T-cell (primary cell): Measurements from ENCODE around the gene ZNF674. TPM values are rescaled to one million over a fixed set of nuclear protein-coding genes. Genes with fewer than 3 reads are reported as not detected.

Source experiments
- ATAC-seq, 4 experiments: fragments of 200-7000 bp in 3 of 4; fragments of 150-1000 bp in 1 of 4; cut with Tn5 transposase; replicated peaks in 1 of 4; 1 replicate in 3 of 4; 2 replicates in 1 of 4; pipeline ENCODE4 v1.10.0; 2021; ENCODE audit warnings: moderate library complexity in 3 of 4, mild to moderate bottlenecking in 2 of 4, moderate number of reproducible peaks in 1 of 4
- CTCF ChIA-PET, 2 donors: fragments of 300-600 bp; sonication (Branson Sonifier 250); formaldehyde crosslinking; loops; one replicate each; lab custom pipeline; 2022; ENCODE audit warnings: antibody characterized with exemption in 2 of 2; lab: Charles Lee
- POLR2A ChIA-PET, 2 donors: fragments of 300-600 bp; sonication (Branson Sonifier 250); formaldehyde crosslinking; loops; one replicate each; lab custom pipeline; 2022; ENCODE audit warnings: antibody characterized with exemption in 2 of 2; lab: Charles Lee
- DNase-seq, 35 experiments: peaks; one replicate each; pipeline versions ENCODE4 v3.0.0 to v3.0.0-alpha.2; 2013 to 2023
- H3K27ac ChIP-seq: one replicate; pipeline ENCODE4 v1.5.1; 2013; ENCODE audit warnings: low read length
- H3K27me3 ChIP-seq, 2 experiments: replicated peaks in 1 of 2; 1 replicate in 1 of 2; 2 replicates in 1 of 2; pipeline versions ENCODE4 v1.6.1 to v1.7.0; 2013; ENCODE audit warnings: low read length in 1 of 2, mixed read lengths in 1 of 2; ENCODE audit not compliant: control insufficient read depth in 2 of 2, insufficient read depth in 2 of 2; ENCODE audit errors: extremely low read depth in 1 of 2
- H3K36me3 ChIP-seq, 2 donors: 1 replicate in 1 of 2; 2 replicates in 1 of 2; pipeline versions ENCODE4 v1.6.1 to v1.7.0; 2013; ENCODE audit warnings: low read length in 1 of 2; ENCODE audit not compliant: control insufficient read depth in 2 of 2, insufficient read depth in 1 of 2; ENCODE audit errors: extremely low read depth in 1 of 2
- H3K4me1 ChIP-seq, 2 experiments: 1 replicate in 1 of 2; 2 replicates in 1 of 2; pipeline versions ENCODE4 v1.6.1 to v1.7.0; 2013; ENCODE audit warnings: low read length in 2 of 2, mixed read lengths in 1 of 2; ENCODE audit not compliant: insufficient read depth in 2 of 2, control insufficient read depth in 1 of 2; ENCODE audit errors: extremely low read depth in 1 of 2
- H3K4me3 ChIP-seq, 2 donors: 1 replicate in 1 of 2; 2 replicates in 1 of 2; pipeline versions ENCODE4 v1.5.1 to v1.7.0; 2013; ENCODE audit warnings: mild to moderate bottlenecking in 2 of 2, low read length in 1 of 2, moderate library complexity in 1 of 2; ENCODE audit not compliant: control insufficient read depth in 1 of 2; ENCODE audit errors: extremely low read depth in 1 of 2
- H3K9me3 ChIP-seq: 2 replicates; pipeline ENCODE4 v1.7.0; 2013
- H3K27ac Mint-ChIP-seq, 2 donors: one replicate each; pipeline ENCODE4 v1.8.0; 2020 to 2021; ENCODE audit warnings: mild to moderate bottlenecking in 2 of 2, mixed read lengths in 2 of 2
- H3K27me3 Mint-ChIP-seq, 2 donors: one replicate each; pipeline ENCODE4 v1.8.0; 2021 to 2022; ENCODE audit warnings: mixed read lengths in 2 of 2
- H3K36me3 Mint-ChIP-seq: one replicate; pipeline ENCODE4 v1.8.0; 2021; ENCODE audit warnings: mixed read lengths
- H3K4me1 Mint-ChIP-seq, 3 donors: one replicate each; pipeline ENCODE4 v1.8.0; 2020 to 2022; ENCODE audit warnings: mixed read lengths in 3 of 3, mild to moderate bottlenecking in 1 of 3
- H3K4me3 Mint-ChIP-seq, 3 donors: one replicate each; pipeline ENCODE4 v1.8.0; 2020 to 2022; ENCODE audit warnings: mild to moderate bottlenecking in 3 of 3, mixed read lengths in 3 of 3, moderate library complexity in 3 of 3
- H3K9me3 Mint-ChIP-seq, 3 donors: one replicate each; pipeline ENCODE4 v1.8.0; 2020 to 2022; ENCODE audit warnings: mixed read lengths in 3 of 3
- WGBS: methylation state at CpG from one replicate; pipeline ENCODE4 v1.1.5; 2013; ENCODE audit warnings: missing lambda C conversion rate; ENCODE audit not compliant: insufficient coverage; 5-methylcytosine and 5-hydroxymethylcytosine counted together
- total RNA-seq, 35 experiments: library from RNA in 6 of 35; stranded (reverse) in 6 of 35; fragments of 120-200 nt in 1 of 35; gene quantifications; one replicate each; pipeline versions ENCODE4 v1.2.1 to v1.2.4 and lab custom pipeline; 2013 to 2026

Gene ZNF674
- total RNA-seq, result 1 to 10 TPM; 3.2 to 5.5 (median 4.6) TPM
- 6.1 TPM for total RNA-seq (2013)
- total RNA-seq (lab: John Stamatoyannopoulos, UW), result 1.4 to 9.4 (median 5.0) reads per million in 29 experiments

DNA sequence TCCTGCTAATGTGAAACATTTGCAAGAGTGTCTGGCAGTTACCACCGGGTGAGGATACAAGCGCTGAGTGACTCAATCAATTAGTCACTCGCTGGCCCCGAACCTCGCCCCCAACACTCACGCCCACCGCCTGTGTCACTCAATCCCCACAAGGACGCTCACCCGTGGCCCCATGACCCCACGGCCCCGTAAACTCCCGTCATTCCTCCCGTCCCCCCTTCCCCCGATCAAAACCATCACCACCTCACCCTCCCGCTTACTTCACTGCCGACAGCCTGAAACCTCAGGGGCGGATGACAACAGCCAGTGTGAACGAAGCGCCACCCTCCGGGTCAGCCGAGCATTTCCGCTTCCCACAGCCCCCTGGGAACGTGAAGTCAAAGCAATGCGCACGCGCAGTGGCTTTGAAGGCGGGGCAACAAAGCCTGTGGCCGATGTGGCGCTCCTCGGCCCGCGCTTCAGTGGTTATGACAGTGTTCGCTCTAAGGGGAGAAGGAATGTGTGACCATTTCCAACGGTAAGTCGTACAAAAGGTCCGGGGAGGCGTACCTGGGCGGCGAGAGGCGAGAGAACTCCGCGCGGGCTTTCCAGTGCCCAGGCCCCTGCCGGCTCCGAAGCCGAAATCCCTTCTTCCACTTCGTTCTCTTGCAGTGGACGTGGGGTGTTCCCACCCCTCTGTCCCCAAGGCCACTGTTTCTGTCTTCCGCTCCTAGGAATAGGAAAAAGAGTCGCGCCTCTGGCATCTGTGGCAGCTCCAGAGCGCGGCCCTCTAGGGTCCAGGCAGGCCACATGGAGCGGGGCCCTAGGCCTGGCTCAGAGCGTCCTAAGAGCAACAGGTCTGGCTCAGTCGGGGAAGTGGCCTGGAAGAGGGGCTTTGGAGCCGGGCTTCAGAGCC is at the start of gene ZNF674:
TSS of gene ZNF674 (minus strand) at position 311 of the 895 bp plus-strand sequence. CDS start 3,334 bp downstream, outside the sequence.
- ChIA-PET CTCF (no interaction called here), POLR2A (interaction anchor here in 1 of 2 donors (0.6 kb wide), 1 partner anchor 813 kb away, joined by 3 read pairs; no protein-coding TSS in a partner anchor)
- H3K9me3 ChIP-seq, result no peaks in the 10 kb centered on the region
- no peaks in the 10 kb centered on the region for H3K27me3 Mint-ChIP-seq
- peaks cover 7 to 29% of the 10 kb centered on the region in 2 experiments for H3K4me1 ChIP-seq
- peak within 1 kb of the TSS; percentile 87 for H3K27ac ChIP-seq
- WGBS, result under 1% methylated on average over 22 of the region's 57 CpGs
- H3K36me3 ChIP-seq, result peaks cover 0 to 3% of the 10 kb centered on the region in 2 donors
- no peaks in the 10 kb centered on the region for H3K27me3 ChIP-seq
- peaks cover 4% of the 10 kb centered on the region for H3K36me3 Mint-ChIP-seq
- DNase-seq, result peak; percentile 82 to 95 (median 91)
- no peaks in the 10 kb centered on the region for H3K9me3 Mint-ChIP-seq
- H3K4me3 ChIP-seq, result peak within 1 kb of the TSS; percentile 63 to 94
- peak within 1 kb of the TSS; percentile 87 to 98 (median 94) for H3K4me3 Mint-ChIP-seq
- H3K4me1 Mint-ChIP-seq, result peaks cover 7 to 42% (median 32%) of the 10 kb centered on the region in 3 donors
- peak; percentile 92 to 97 (median 94) for ATAC-seq
- H3K27ac Mint-ChIP-seq, result peak within 1 kb of the TSS; percentile 92 to 96

DNA sequence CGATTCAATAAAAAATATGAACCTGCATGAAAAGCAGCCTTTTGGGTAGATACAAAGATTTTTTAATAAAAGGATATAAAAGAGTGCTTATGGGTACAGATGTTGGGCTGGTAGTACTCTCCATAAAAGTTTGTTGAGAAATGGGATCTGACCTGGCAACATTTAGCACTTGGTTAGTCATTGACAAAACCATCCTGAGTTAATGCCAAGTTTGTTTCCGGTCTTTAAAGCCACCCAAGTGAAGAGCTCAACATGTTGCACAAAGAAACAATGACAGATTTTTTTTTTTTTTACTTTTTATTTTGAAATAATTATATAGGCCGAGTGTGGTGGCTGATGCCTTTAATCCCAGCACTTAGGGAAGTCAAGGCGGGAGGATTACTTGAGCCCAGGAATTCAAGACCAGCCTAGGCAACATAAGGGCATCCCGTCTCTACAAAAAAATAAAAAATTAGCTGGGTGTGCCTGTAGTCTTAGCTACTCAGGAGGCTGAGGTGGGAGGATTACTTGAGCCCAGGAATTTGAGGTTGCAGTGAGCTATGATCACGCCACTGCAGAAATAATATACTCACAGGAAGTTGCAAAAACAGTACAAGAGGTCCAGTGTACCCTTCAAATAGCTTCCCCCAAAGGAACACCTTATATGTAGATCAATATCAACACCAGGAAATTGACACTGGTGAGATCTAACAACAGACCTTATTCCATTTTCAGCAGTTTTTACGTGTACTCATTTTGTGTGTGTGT is 44.9 kb upstream of the ZNF674 start:
- Mint-ChIP-seq H3K27me3 (no peaks in the 10 kb centered on the region), H3K9me3 (no peaks in the 10 kb centered on the region), H3K4me1 (peaks cover 28 to 52% (median 44%) of the 10 kb centered on the region in 3 donors), H3K27ac (peak overlapping the region; percentile 44 to 72), H3K4me3 (no peak overlapping the region), H3K36me3 (no peaks in the 10 kb centered on the region)
- Histone ChIP-seq H3K27me3 (no peaks in the 10 kb centered on the region), H3K27ac (peak overlapping the region; percentile 34), H3K4me1 (peaks cover 2 to 27% of the 10 kb centered on the region in 2 experiments), H3K36me3 (no peaks in the 10 kb centered on the region), H3K4me3 (no peak overlapping the region), H3K9me3 (no peaks in the 10 kb centered on the region)
- no peak for DNase-seq
- ChIA-PET CTCF (interaction anchor here in 1 of 2 donors (1.2 to 1.6 kb wide), 2 partner anchors 16 to 17 kb away, joined by 3 to 4 read pairs; no protein-coding TSS in a partner anchor), POLR2A (interaction anchor here (0.6 kb wide), 2 partner anchors 11 to 104 kb away, joined by 3 to 4 read pairs; no protein-coding TSS in a partner anchor)
- ATAC-seq, result peak in 1 of 4 experiments; percentile 3
- WGBS, result no CpG with 5 or more reads among the region's 7 CpGs

DNA sequence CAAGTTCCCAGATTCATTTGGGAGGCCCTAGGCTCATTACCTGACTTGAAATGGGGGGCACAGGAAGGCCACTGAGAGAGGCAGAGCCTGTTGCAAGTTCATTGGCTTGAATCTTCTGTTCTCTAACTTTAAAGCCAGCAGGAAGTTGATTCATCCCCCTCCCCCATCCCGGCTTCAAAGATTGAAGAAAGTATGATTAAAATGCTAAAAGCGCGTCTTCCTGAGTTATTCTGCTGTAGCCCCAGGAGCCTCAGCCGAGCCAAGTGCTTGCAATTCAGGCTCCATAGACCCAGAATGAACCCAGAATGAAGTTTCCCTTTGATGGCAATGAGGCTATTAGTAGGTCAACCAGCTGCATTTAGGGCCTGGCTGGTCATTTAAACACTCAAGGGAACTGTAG is 43.0 kb upstream of the ZNF674 start:
- DNase-seq, result peak in 31 of 35 experiments; percentile 4 to 59 (median 33)
- H3K4me3 Mint-ChIP-seq, result peak overlapping the region; percentile 59 to 69 (median 67)
- peaks cover 2 to 27% of the 10 kb centered on the region in 2 experiments for H3K4me1 ChIP-seq
- H3K9me3 ChIP-seq, result no peaks in the 10 kb centered on the region
- WGBS, result no CpG with 5 or more reads among the region's 4 CpGs
- no peaks in the 10 kb centered on the region for H3K27me3 Mint-ChIP-seq
- H3K27ac Mint-ChIP-seq, result peak overlapping the region; percentile 93
- peak; percentile 52 to 80 (median 64) for ATAC-seq
- no peaks in the 10 kb centered on the region for H3K9me3 Mint-ChIP-seq
- POLR2A ChIA-PET, result no interaction called here
- peak overlapping the region; percentile 10 to 18 for H3K4me3 ChIP-seq
- peaks cover 28 to 54% (median 44%) of the 10 kb centered on the region in 3 donors for H3K4me1 Mint-ChIP-seq
- H3K36me3 Mint-ChIP-seq, result no peaks in the 10 kb centered on the region
- H3K27me3 ChIP-seq, result no peaks in the 10 kb centered on the region
- H3K36me3 ChIP-seq, result no peaks in the 10 kb centered on the region
- CTCF ChIA-PET, result interaction anchor here in 1 of 2 donors (0.5 kb wide), 1 partner anchor 704 kb away, joined by 3 read pairs; no protein-coding TSS in a partner anchor
- peak overlapping the region; percentile 66 for H3K27ac ChIP-seq

DNA sequence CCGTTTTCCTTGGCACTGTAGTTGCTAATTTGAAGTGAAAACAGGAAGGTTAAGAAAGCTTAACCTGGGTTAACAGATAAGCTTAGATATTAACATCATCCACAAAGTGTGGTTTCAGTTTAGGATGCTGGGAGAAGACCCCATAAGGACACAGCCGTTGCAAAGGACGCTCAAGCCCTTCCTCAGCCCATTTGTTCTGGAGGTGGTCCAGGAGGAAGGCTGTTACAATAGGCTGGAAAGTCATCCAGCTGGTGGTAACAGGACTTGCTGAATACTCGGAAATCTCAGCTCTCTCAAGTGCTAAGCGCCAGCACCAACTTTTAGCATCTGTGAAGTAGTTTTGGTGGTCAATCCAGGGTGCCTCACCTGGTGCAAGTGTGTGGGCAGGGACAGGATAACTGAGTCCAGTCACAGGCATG is 42.5 kb upstream of the ZNF674 start:
- H3K4me3 Mint-ChIP-seq, result peak overlapping the region; percentile 59 to 69 (median 67)
- no peaks in the 10 kb centered on the region for H3K36me3 Mint-ChIP-seq
- H3K27ac Mint-ChIP-seq, result peak overlapping the region; percentile 93
- DNase-seq (no peak), ATAC-seq (peak in 3 of 4 experiments; percentile 19 to 45 (median 33))
- H3K9me3 ChIP-seq, result no peaks in the 10 kb centered on the region
- POLR2A ChIA-PET, result no interaction called here
- peaks cover 26 to 54% (median 44%) of the 10 kb centered on the region in 3 donors for H3K4me1 Mint-ChIP-seq
- H3K9me3 Mint-ChIP-seq, result no peaks in the 10 kb centered on the region
- H3K27ac ChIP-seq, result peak overlapping the region; percentile 66
- H3K36me3 ChIP-seq, result no peaks in the 10 kb centered on the region
- H3K4me1 ChIP-seq, result peaks cover 2 to 27% of the 10 kb centered on the region in 2 experiments
- peak overlapping the region in 1 of 2 donors; percentile 10 for H3K4me3 ChIP-seq
- no CpG with 5 or more reads among the region's 5 CpGs for WGBS
- CTCF ChIA-PET, result interaction anchor here (0.5 to 0.7 kb wide), 3 partner anchors 9 to 812 kb away, joined by 3 to 5 read pairs (median 3); no protein-coding TSS in a partner anchor
- no peaks in the 10 kb centered on the region for H3K27me3 ChIP-seq
- H3K27me3 Mint-ChIP-seq, result no peaks in the 10 kb centered on the region

DNA sequence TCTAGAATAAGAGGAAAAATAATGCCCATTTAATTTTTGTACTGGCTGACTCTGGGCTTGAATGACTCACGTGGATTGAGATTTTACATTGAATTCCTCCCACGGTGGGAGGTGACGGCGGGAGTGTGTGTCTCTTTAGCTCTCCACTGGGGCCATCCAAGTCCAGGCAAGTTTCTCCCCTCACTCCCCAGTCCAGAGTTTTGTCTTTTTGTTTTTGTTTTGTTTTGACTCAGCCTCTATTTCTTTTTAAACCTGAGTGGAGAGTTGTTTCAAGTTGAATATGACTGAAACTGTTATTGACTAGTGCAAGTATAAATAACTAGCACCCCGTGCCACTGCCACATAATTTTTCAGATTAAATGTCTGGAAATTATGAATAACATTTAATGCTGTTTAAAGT is 41.9 kb upstream of the ZNF674 start:
- WGBS, result no CpG with 5 or more reads among the region's 5 CpGs
- POLR2A ChIA-PET, result no interaction called here

More for the DNA sequence above, 41.9 kb upstream of the ZNF674 start:
- ATAC-seq (no peak), DNase-seq (no peak)
- Histone ChIP-seq H3K4me3 (no peak overlapping the region), H3K27me3 (no peaks in the 10 kb centered on the region), H3K9me3 (no peaks in the 10 kb centered on the region), H3K27ac (peak overlapping the region; percentile 66), H3K4me1 (peaks cover 2 to 27% of the 10 kb centered on the region in 2 experiments), H3K36me3 (no peaks in the 10 kb centered on the region)
- CTCF ChIA-PET, result interaction anchor here in 1 of 2 donors (0.6 to 1.2 kb wide), 3 partner anchors 8 to 813 kb away, joined by 3 to 10 read pairs (median 5); no protein-coding TSS in a partner anchor
- H3K9me3 Mint-ChIP-seq, result no peaks in the 10 kb centered on the region
- peak overlapping the region; percentile 93 for H3K27ac Mint-ChIP-seq
- peaks cover 22 to 57% (median 49%) of the 10 kb centered on the region in 3 donors for H3K4me1 Mint-ChIP-seq
- H3K36me3 Mint-ChIP-seq, result no peaks in the 10 kb centered on the region
- no peaks in the 10 kb centered on the region for H3K27me3 Mint-ChIP-seq
- peak overlapping the region; percentile 2 to 69 (median 50) for H3K4me3 Mint-ChIP-seq
